ENCODE measurements around the gene PTPRE. TPM values are rescaled to one million over a fixed set of nuclear protein-coding genes. Genes with fewer than 3 reads are reported as not detected.

The PTPRE gene
- total and polyA plus RNA-seq, 10 of the 15 experiments (the other 5 are each of a cell fraction or from before 2014, with no cell fraction given) = 2.9 to 7.6 (median 5.8) TPM

GRCh38 chr10:127922675-127923366, 15.9 kb downstream of the PTPRE start:
- H3K79me2 ChIP-seq (ENCODE audit: control insufficient read depth, insufficient read depth, low read length) = no peaks in the 10 kb centered on the region
- ChIA-PET CTCF (interaction anchor here (1.4 kb wide), 1 partner anchor 89 kb away, joined by 5 read pairs; no protein-coding TSS in a partner anchor), RAD21 (ENCODE audit: unreplicated experiment) (no interaction called here), POLR2A (no interaction called here), SMC1A (ENCODE audit: uncharacterized antibody, unreplicated experiment) (no interaction called here)
- no peak overlapping the region for H3K27ac ChIP-seq (ENCODE audit: control insufficient read depth, insufficient read depth)
- H3K27me3 ChIP-seq (replicated peaks in 1 of 2; ENCODE audit: control insufficient read depth in 2 of 2, insufficient read depth in 2 of 2, low read length in 1 of 2) = no peaks in the 10 kb centered on the region
- ATAC-seq = no peak
- H4K20me1 ChIP-seq (ENCODE audit: control insufficient read depth, insufficient read depth) = no peaks in the 10 kb centered on the region
- no TSS peak for BruUV-seq (replicated peaks)
- in situ Hi-C loops (cut with MboI) (no loop called here), intact Hi-C loops (cut with micrococcal nuclease; ENCODE audit: unreplicated experiment) (no loop called here)
- H3K4me3 ChIP-seq = no peak overlapping the region
- no peaks in the 10 kb centered on the region for H3K36me3 ChIP-seq (ENCODE audit: control insufficient read depth in 2 of 2, insufficient read depth in 2 of 2, low read length in 1 of 2)
- no peaks in the 10 kb centered on the region for H3K4me1 ChIP-seq (ENCODE audit: control insufficient read depth, insufficient read depth, low read length)
- no peak overlapping the region for H3K4me2 ChIP-seq (ENCODE audit: control insufficient read depth, insufficient read depth)
- no peak for DNase-seq (ENCODE audit: low read depth, low spot score)
- H2AFZ ChIP-seq (ENCODE audit: control insufficient read depth, low read depth, low read length) = no peak overlapping the region
- H3K9me3 ChIP-seq (replicated peaks; ENCODE audit: control insufficient read depth, insufficient read depth, low read length) = no peaks in the 10 kb centered on the region
- no peak for FAIRE-seq
- 58% methylated on average over 12 of the region's 12 CpGs for WGBS (ENCODE audit: insufficient coverage, insufficient replicate concordance, low lambda C conversion rate, missing lambda C conversion rate)
- no peak overlapping the region for H3K9ac ChIP-seq (ENCODE audit: control insufficient read depth, insufficient read depth, low read length)
- no peak for TF ChIP-seq CBFB (IDR thresholded peaks at IDR 0.05; ENCODE audit: low read depth)
- no peak for TF ChIP-seq CHD4 (IDR thresholded peaks at IDR 0.05)
- TF ChIP-seq TARDBP (IDR thresholded peaks at IDR 0.05; ENCODE audit: borderline replicate concordance) = no peak
- TF ChIP-seq BACH1 (IDR thresholded peaks at IDR 0.05; ENCODE audit: borderline replicate concordance) = no peak
- no peak for TF ChIP-seq ZZZ3 (IDR thresholded peaks at IDR 0.05; ENCODE audit: control insufficient read depth, insufficient read length, low read depth)
- TF ChIP-seq BCL3 (IDR thresholded peaks at IDR 0.05; ENCODE audit: borderline replicate concordance, insufficient read depth, low read depth, low read length, poor library complexity, severe bottlenecking) = no peak
- TF ChIP-seq ZNF207 (IDR thresholded peaks at IDR 0.05; ENCODE audit: borderline replicate concordance) = no peak
- no peak for TF ChIP-seq RAD51 (IDR thresholded peaks at IDR 0.05)
- TF ChIP-seq ETV6 (conservative IDR thresholded peaks at IDR 0.05 in 1 of 2, IDR thresholded peaks at IDR 0.05 in 1 of 2; ENCODE audit: borderline replicate concordance in 1 of 2, low read depth in 1 of 2) = no peak
- no peak for TF ChIP-seq ATF7 (IDR thresholded peaks at IDR 0.05; ENCODE audit: low read depth)
- no peak for TF ChIP-seq SIN3A (IDR thresholded peaks at IDR 0.05; ENCODE audit: low read depth, low read length)
